Motor neuron (in vitro differentiated cells): Measurements from ENCODE around the gene POMT1. TPM values are rescaled to one million over a fixed set of nuclear protein-coding genes. Genes with fewer than 3 reads are reported as not detected.
"Not testable (repeated sequence)": the region's sequence is repeated elsewhere in the genome, so short reads cannot be mapped to it uniquely, and the experiment has no call there.

Experiments
- ATAC-seq, 8 experiments: fragments of 200-7000 bp; cut with Tn5 transposase; replicated peaks in 6 of 8; 2 replicates each; pipeline ENCODE4 v1.8.0; 2021; ENCODE audit warnings: mild to moderate bottlenecking in 8 of 8, moderate library complexity in 8 of 8
- H3K27ac ChIP-seq, 2 donors: fragments of 250-450 bp; sonication (Bioruptor Pico); 2 replicates each; pipeline ENCODE4 v1.9.0; 2021; ENCODE audit warnings: antibody characterized with exemption in 2 of 2, mild to moderate bottlenecking in 2 of 2, moderate library complexity in 1 of 2
- H3K4me1 ChIP-seq, 2 donors: fragments of 250-450 bp; sonication (Bioruptor Pico); replicated peaks in 1 of 2; 2 replicates each; pipeline ENCODE4 v1.6.1; 2021; ENCODE audit warnings: antibody characterized with exemption in 2 of 2, mild to moderate bottlenecking in 2 of 2, moderate library complexity in 1 of 2
- H3K4me3 ChIP-seq, 5 donors: fragments of 250-450 bp; sonication (Bioruptor Pico); 2 replicates each; pipeline ENCODE4 v1.9.0; 2021; ENCODE audit warnings: antibody characterized with exemption in 5 of 5, mild to moderate bottlenecking in 5 of 5, moderate library complexity in 4 of 5
- WGBS, 10 experiments: fragments of 450-650 bp; shearing (Covaris generic); methylation state at CpG; one replicate each; pipeline ENCODE4 v1.0.0; 2022; 5-methylcytosine and 5-hydroxymethylcytosine counted together
- in situ Hi-C, 9 experiments: fragments of 400-800 bp; cut with MboI; loops; one replicate each; pipeline ENCODE4 v1.15.0; 2021; ENCODE audit warnings: low sequenced_read_pairs in 9 of 9, low pct_unique_long_range_greater_than_20kb in 2 of 9; ENCODE audit not compliant: unreplicated experiment in 9 of 9
- total RNA-seq, 8 experiments: library from RNA; unstranded; fragments of 300-600 nt; gene quantifications; 2 replicates each; pipeline versions ENCODE4 v1.2.3 to v1.2.4, GENCODE V29; 2022

The POMT1 gene, protein sequence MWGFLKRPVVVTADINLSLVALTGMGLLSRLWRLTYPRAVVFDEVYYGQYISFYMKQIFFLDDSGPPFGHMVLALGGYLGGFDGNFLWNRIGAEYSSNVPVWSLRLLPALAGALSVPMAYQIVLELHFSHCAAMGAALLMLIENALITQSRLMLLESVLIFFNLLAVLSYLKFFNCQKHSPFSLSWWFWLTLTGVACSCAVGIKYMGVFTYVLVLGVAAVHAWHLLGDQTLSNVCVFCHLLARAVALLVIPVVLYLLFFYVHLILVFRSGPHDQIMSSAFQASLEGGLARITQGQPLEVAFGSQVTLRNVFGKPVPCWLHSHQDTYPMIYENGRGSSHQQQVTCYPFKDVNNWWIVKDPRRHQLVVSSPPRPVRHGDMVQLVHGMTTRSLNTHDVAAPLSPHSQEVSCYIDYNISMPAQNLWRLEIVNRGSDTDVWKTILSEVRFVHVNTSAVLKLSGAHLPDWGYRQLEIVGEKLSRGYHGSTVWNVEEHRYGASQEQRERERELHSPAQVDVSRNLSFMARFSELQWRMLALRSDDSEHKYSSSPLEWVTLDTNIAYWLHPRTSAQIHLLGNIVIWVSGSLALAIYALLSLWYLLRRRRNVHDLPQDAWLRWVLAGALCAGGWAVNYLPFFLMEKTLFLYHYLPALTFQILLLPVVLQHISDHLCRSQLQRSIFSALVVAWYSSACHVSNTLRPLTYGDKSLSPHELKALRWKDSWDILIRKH
- total RNA-seq, result 10 to 100 TPM in 7 of 8 experiments, 1 to 10 TPM in 1; 10.0 to 39.8 (median 26.0) TPM

DNA sequence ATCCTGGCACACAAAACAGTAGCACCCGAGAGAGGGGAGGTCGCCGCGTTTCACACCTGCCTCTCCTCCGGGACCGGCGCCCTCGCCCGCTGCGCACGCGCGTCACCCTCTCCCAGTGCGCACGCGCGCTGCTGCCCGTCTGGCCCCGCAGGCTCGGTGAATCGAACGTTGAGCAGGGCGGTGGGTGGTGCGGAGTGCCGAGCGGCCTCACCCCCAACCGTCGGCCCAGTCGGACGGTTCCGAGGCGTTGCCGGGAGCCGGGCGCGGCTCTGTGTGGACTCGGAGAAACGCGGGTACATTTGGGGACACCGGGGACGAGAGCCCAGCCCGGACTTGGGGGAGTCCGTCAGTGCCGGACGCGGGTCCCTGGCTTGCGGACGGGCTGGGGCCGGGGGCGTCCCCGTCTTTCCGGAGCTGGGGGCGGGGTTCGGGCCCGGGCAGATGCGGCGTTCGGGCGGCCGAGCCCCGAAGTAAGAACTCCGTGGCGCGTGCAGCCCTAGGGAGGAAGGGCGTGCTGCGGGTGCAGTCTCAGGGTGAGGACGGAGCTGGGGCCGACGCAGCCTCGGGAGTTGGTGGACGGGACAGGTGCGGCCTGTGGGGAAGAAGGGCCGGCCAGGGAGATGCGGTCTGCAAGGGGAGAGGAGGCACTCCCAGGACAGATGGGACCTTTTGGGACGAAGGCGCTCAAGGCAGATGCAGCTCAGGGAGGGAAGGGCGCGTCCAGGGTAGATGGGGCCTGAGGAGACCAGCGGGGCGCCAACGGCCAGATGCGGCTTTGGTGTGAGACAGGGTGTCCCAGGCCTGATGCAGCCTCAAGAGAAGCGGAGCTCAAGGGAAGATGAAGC lies at the start of gene POMT1:
Gene POMT1 (plus strand): TSS at position 138 of the 845 bp plus-strand sequence. CDS start 1,301 bp downstream, outside the sequence.
- peak within 1 kb of the TSS; percentile 9 to 63 for H3K27ac ChIP-seq
- in situ Hi-C loops, result no loop called here
- peaks cover 11 to 22% of the 10 kb centered on the region in 2 donors for H3K4me1 ChIP-seq
- peak; percentile 75 to 92 (median 88) for ATAC-seq
- WGBS, 10 experiments, result 0 to 20% (median 3%) methylated on average over 1 to 21 of the region's 83 CpGs; no CpG with 5 or more reads in 4 of the 10 experiments
- H3K4me3 ChIP-seq, result peak within 1 kb of the TSS; percentile 68 to 94 (median 83)

DNA sequence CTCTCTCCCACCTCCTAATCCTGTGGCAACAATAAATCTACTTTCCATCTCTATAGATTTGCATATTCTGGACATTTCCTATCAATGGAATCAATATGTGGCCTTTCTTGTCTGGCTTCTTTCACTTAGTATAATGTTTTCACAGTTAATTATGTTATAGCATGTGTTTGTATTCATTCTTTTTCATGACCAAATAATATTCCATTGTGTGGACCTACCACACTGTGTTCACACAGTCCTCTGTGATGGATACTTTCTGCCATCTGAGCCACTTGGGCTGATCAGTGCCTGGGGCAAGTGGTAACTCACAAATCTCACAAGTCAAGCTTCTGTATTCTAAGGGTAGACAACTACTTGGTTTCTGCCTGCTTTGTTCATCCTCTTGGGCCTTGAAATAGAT lies 48.7 kb upstream of the POMT1 start:
- Histone ChIP-seq H3K4me1 (no peaks in the 10 kb centered on the region), H3K27ac (no peak overlapping the region), H3K4me3 (no peak overlapping the region)
- no peak for ATAC-seq
- in situ Hi-C loops, result no loop called here

DNA sequence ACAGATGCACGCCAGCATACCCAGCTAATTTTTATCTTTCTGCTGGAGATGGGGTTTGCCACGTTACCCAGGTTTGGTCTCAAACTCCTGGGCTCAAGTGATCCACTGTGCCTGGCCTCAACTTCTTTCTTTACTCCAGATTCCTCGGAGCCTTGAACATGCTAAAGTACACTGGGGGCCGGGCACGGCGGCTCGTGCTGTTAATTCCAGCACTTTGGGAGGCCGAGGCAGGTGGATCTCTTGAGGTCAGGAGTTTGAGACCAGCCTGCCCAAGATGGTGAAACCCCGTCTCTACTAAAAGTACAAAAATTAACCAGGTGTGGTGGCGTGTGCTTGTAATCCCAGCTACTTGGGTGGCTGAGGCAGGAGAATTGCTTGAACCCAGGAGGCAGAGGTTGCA lies 47.1 kb upstream of the POMT1 start:
- H3K4me3 ChIP-seq, in situ Hi-C loops, ATAC-seq, H3K27ac ChIP-seq, H3K4me1 ChIP-seq: not testable (repeated sequence)
- WGBS, 10 experiments, result 58 to 100% (median 97%) methylated on average over 2 to 10 of the region's 10 CpGs; no CpG with 5 or more reads in 3 of the 10 experiments

DNA sequence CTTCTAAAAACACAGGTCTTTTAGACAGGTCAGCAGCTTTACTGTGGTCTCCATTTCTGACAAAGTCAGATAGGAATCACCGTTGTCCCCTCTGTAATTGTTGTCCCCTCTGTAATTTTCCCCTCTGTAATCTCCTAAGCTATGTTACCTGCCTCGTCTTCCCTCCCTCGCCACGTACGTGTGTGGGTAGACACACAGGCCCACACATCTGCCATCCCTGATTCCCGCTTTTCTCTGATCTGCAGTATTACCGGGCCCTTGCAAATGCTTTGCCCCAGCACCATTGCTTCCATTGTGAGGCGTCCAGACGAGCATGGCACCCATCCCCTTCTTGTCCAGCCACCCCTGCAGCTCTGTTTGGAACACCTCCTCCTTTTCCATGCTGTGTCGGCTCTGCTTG lies 45.0 kb upstream of the POMT1 start:
- H3K27ac ChIP-seq, result no peak overlapping the region
- no peaks in the 10 kb centered on the region for H3K4me1 ChIP-seq
- 92 to 100% (median 94%) methylated on average over 1 to 10 of the region's 10 CpGs; no CpG with 5 or more reads in 5 of the 10 experiments for WGBS, 10 experiments
- ATAC-seq, result no peak
- in situ Hi-C loops, result no loop called here
- H3K4me3 ChIP-seq, result no peak overlapping the region

DNA sequence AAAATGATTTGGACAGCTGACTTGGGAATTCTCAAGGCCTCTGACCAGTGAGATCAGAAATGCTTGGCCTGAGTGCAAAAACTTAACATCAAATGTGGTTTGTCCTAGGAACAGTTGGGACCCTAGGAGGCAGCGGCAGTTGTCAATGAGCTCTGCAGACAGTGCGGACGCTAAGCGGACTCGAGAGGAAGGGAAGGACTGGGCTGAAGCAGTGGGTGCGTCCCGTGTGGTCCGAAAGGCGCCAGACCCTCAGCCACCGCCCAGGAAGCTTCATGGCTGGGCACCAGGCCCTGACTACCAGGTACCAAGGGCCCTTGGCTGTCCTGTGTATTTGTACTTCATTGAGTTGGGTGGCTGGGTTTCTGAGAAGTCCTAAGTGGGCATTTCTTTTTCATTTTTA lies 43.7 kb upstream of the POMT1 start:
- H3K4me3 ChIP-seq, result no peak overlapping the region
- WGBS, 10 experiments, result 88 to 98% (median 94%) methylated on average over 3 to 10 of the region's 10 CpGs; no CpG with 5 or more reads in 4 of the 10 experiments
- in situ Hi-C loops, result no loop called here
- no peak for ATAC-seq
- no peak overlapping the region for H3K27ac ChIP-seq
- no peaks in the 10 kb centered on the region for H3K4me1 ChIP-seq

DNA sequence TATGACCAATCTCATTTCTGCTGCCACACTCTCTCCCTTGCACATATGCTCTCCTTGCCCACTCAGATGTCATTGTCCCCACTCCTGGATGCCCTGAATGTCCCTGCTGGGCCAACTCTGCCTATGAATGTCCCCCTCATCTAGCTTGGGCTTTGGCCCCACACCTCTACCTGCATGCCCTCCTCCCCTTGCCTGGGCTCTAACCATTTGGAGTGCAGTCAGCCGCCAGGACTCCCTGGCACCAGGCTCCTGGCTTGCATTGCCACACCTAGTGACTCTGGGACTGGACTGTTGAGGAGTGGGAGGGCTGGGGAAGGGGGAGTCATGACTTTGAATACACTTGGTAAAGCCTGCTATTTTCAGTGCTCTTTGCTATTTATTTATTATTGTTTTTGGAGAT lies 41.6 kb upstream of the POMT1 start:
- no peaks in the 10 kb centered on the region for H3K4me1 ChIP-seq
- 100% methylated on average over 1 of the region's 1 CpG; no CpG with 5 or more reads in 9 of the 10 experiments for WGBS, 10 experiments
- no peak overlapping the region for H3K27ac ChIP-seq
- H3K4me3 ChIP-seq, result no peak overlapping the region
- in situ Hi-C loops, result no loop called here
- no peak for ATAC-seq

DNA sequence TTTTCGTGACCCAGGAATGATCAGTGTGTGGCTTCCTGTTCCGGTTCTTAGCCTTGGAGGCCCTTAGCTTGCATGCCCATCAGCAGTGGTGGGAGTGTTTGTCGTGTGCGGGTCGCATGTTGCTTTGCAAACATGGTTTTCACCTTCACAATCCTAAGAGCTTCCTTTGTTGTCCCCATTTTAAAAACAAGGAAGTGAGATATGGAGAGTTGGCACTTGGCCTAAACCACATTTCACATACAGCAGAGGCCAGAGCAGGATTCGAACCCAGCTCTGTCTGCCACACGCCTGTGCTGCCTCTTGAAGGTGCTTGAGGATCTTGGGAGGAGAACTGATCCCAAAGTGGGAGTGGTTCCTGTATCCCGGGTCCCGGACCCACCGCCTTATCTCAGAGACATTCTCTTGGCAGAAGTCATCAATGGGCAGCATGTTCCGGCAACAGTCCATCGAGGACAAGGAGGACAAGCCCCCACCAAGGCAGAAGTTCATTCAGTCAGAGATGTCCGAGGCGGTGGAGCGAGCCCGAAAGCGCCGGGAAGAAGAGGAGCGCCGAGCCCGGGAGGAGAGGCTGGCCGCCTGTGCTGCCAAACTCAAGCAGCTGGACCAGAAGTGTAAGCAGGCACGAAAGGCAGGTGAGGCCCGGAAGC lies 38.2 kb upstream of the POMT1 start:
- Histone ChIP-seq H3K4me1 (no peaks in the 10 kb centered on the region), H3K27ac (no peak overlapping the region), H3K4me3 (no peak overlapping the region)
- WGBS, 10 experiments, result 67 to 100% (median 97%) methylated on average over 1 to 14 of the region's 24 CpGs; no CpG with 5 or more reads in 4 of the 10 experiments
- in situ Hi-C loops, result no loop called here
- no peak for ATAC-seq

DNA sequence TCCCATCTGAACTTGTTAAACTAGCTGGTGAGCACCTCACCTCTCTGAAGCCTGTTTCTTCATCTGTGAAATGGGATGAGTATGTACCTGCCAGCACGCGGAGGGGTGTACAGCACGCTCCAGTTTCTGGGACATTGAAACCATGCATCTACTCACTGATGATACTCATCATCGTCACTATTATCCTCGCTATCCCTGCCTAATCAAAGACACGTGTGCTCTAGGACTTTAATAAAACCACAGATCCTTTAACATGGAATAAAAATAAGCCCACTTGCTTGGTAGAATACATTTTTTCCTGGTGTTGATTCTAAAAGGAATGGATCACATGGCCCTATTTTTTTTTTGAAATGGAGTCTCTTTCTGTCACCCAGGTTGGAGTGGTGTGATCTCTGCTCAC lies 37.3 kb upstream of the POMT1 start:
- in situ Hi-C loops, result no loop called here
- Histone ChIP-seq H3K4me3 (no peak overlapping the region), H3K27ac (no peak overlapping the region), H3K4me1 (no peaks in the 10 kb centered on the region)
- WGBS, 10 experiments, result 0 to 100% (median 100%) methylated on average over 1 to 6 of the region's 6 CpGs; no CpG with 5 or more reads in 1 of the 10 experiments
- no peak for ATAC-seq

DNA sequence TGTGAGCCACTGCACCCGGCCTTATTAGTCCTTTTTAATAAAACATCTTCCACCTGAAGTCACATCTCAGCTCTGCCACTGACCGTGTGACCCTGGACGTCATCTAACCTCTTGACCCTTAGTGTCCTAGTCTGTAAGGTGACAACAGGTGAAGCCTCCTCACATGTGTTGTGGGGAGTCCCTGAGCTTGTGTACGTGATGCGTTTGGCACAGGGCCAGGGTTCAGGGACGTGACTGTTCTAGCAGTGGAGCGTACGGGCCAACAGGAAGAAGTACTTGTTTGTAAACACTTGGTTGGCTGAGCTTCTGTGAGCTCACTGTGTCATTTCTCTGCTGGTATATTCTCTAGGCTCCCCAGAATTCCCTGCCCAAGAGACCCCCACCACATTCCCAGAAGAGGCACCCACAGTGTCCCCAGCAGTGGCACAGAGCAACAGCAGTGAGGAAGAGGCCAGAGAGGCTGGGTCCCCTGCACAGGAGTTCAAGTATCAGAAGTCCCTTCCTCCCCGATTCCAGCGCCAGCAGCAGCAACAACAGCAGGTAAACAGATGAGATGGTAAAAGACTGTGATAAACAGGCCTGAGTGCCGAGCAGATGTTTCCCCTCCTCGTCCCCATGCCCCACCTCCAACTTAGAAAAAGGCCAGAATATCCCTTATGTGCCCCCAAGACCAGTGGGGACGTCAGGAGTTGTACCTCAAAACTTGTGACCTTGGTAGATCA lies 35.3 kb upstream of the POMT1 start:
- no peak for ATAC-seq
- WGBS, 10 experiments, result 65 to 100% (median 96%) methylated on average over 2 to 8 of the region's 13 CpGs; no CpG with 5 or more reads in 1 of the 10 experiments
- no peak overlapping the region for H3K4me3 ChIP-seq
- H3K4me1 ChIP-seq, result no peaks in the 10 kb centered on the region
- in situ Hi-C loops, result no loop called here
- H3K27ac ChIP-seq, result no peak overlapping the region

DNA sequence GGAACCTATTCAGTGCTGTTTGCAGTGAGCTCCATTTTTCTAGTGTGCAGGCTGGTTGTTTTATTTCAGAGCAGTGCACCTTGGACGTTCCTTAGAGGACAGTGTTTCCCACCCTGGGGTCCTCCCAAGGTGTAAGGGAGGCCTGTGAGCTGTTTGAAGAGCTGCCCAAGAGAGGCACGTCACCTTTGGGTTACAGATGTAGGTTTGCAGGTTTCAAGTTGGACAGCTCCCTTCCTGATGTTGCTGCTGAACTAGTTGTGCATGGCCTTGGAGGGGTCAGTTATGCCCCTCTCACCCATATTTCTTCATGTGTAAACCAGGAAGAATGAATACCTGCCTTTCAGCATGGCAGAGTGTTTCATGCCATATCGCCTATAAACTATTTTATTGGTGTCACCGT lies 34.7 kb upstream of the POMT1 start:
- Histone ChIP-seq H3K27ac (no peak overlapping the region), H3K4me3 (no peak overlapping the region), H3K4me1 (no peaks in the 10 kb centered on the region)
- no peak for ATAC-seq
- 74 to 100% (median 97%) methylated on average over 1 to 3 of the region's 4 CpGs; no CpG with 5 or more reads in 1 of the 10 experiments for WGBS, 10 experiments
- in situ Hi-C loops, result no loop called here

DNA sequence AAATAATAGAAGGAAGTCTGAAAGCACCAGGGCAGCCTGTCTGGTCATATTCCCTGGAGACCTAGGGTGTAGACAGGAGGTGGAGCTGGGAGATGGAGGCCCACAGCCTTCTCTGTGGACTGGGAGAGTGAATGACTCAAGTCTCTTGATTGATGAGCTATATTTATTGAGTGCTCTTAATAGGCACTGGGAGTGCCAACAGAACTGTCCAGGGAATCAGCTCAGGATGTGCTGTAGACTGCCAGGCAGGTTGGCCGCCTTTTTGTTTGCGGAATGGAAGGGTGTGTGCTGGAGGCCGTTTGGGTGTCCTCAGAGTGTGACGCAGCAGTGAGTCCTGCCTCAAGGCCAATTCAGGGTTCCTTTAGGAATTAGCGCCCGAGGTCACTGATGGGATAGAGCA lies 33.4 kb upstream of the POMT1 start:
- in situ Hi-C loops, result no loop called here
- Histone ChIP-seq H3K27ac (no peak overlapping the region), H3K4me3 (no peak overlapping the region), H3K4me1 (no peaks in the 10 kb centered on the region)
- WGBS, 10 experiments, result 93 to 100% methylated on average over 3 to 4 of the region's 6 CpGs; no CpG with 5 or more reads in 8 of the 10 experiments
- ATAC-seq, result no peak

DNA sequence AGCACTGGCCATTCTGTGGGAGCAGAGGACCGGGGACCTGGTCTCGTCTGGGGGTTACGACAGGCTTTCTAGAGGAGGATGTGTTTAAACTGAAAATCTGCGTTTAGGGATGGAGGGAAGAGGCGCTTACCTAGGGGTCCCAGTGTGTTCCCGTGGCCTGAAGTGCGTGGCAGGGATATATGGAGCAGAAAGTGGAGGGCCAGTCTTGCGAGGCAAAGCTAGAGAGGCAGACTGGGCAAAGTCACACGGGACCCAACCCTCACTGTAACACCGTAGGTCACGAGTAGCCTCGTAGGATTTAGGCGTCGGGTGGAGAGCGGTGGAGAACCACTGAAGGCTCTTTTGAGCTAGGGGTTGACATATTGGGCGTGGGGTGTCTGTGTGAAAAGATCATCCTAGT lies 32.8 kb upstream of the POMT1 start:
- Histone ChIP-seq H3K27ac (no peak overlapping the region), H3K4me3 (no peak overlapping the region), H3K4me1 (no peaks in the 10 kb centered on the region)
- 90 to 100% (median 98%) methylated on average over 2 to 14 of the region's 16 CpGs; no CpG with 5 or more reads in 2 of the 10 experiments for WGBS, 10 experiments
- in situ Hi-C loops, result no loop called here
- ATAC-seq, result no peak
